GM12865 (cell line): ENCODE measurements around the gene WDR89.
"Not testable (repeated sequence)": the region's sequence is repeated elsewhere in the genome, so short reads cannot be mapped to it uniquely, and the experiment has no call there.

Experiments used
- DNase-seq: peaks from one replicate; pipeline ENCODE4 v3.0.0; 2010; ENCODE audit warnings: low read depth
- H3K4me3 ChIP-seq: 2 replicates; pipeline ENCODE4 v1.5.1; 2011; ENCODE audit warnings: mild to moderate bottlenecking, low read depth, low read length, control low read depth
- CTCF ChIP-seq: IDR thresholded peaks from 2 replicates; pipeline ENCODE4 v1.5.1; 2011; ENCODE audit warnings: low read length, control low read depth, low read depth, inconsistent platforms; ENCODE audit not compliant: insufficient read depth; ENCODE audit errors: missing control alignments

Gene WDR89

GRCh38 chr14:63642656-63643382 is 1.1 kb upstream of the WDR89 start:
- TF ChIP-seq CTCF = no peak
- no peak for DNase-seq
- H3K4me3 ChIP-seq = peak overlapping the region; percentile 78

GRCh38 chr14:63642229-63642611 is 549 bp upstream of the WDR89 start:
- DNase-seq = peak; percentile 96
- peak overlapping the region; percentile 78 for H3K4me3 ChIP-seq
- no peak for TF ChIP-seq CTCF

GRCh38 chr14:63638493-63638892 is 3.2 kb downstream of the WDR89 start:
- TF ChIP-seq CTCF = no peak
- DNase-seq = no peak
- H3K4me3 ChIP-seq = no peak overlapping the region

GRCh38 chr14:63636094-63636635 is 5.5 kb downstream of the WDR89 start:
- H3K4me3 ChIP-seq, DNase-seq: not testable (repeated sequence)

GRCh38 chr14:63633801-63634200 is 7.9 kb downstream of the WDR89 start:
- no peak overlapping the region for H3K4me3 ChIP-seq
- no peak for TF ChIP-seq CTCF
- no peak for DNase-seq

GRCh38 chr14:63632932-63633514 is 8.6 kb downstream of the WDR89 start:
- DNase-seq = peak; percentile 44
- TF ChIP-seq CTCF = peak; percentile 39
- no peak overlapping the region for H3K4me3 ChIP-seq

- no peak for DNase-seq
- H3K4me3 ChIP-seq = no peak overlapping the region
- no peak for TF ChIP-seq CTCF
Measured at GRCh38 chr14:63624701-63625100, 17.0 kb downstream of the WDR89 start.
